ENCODE results near the gene TCP1.
"Not testable (repeated sequence)": the region's sequence is repeated elsewhere in the genome, so short reads cannot be mapped to it uniquely, and the experiment has no call there.

TCP1 gene

DNA sequence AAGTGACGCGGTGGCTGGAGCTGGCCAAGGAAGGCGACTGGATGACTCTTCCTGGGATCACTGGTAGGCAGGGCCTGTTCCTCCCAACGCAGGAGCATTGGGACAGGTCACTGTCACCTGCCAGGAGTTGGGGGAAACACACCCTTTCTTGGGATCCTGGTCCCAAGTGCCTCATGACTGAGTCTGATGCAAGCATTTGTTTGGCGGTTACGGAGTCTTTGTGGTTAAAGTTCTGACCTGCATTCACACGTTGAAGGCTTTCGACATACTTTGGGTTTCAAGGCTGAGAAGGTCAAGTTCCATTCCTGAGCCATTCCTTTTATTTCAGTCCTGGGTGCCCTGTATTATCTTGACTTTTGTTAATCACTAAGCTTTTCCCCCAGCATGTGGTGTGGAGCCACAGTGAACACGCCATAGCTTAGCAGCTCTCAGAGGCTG, 16.6 kb upstream of the TCP1 start:
- H3K4me1 Mint-ChIP-seq (ENCODE audit: low read depth) = no peaks in the 10 kb centered on the region
- no peak for DNase-seq (ENCODE audit: low spot score)
- H3K36me3 Mint-ChIP-seq (ENCODE audit: low read depth) = no peaks in the 10 kb centered on the region
- no peaks in the 10 kb centered on the region for H3K27me3 Mint-ChIP-seq (ENCODE audit: low read depth)
- H3K27ac Mint-ChIP-seq = no peak overlapping the region
- no peaks in the 10 kb centered on the region for H3K9me3 Mint-ChIP-seq
- no peak overlapping the region for H3K4me3 Mint-ChIP-seq

DNA sequence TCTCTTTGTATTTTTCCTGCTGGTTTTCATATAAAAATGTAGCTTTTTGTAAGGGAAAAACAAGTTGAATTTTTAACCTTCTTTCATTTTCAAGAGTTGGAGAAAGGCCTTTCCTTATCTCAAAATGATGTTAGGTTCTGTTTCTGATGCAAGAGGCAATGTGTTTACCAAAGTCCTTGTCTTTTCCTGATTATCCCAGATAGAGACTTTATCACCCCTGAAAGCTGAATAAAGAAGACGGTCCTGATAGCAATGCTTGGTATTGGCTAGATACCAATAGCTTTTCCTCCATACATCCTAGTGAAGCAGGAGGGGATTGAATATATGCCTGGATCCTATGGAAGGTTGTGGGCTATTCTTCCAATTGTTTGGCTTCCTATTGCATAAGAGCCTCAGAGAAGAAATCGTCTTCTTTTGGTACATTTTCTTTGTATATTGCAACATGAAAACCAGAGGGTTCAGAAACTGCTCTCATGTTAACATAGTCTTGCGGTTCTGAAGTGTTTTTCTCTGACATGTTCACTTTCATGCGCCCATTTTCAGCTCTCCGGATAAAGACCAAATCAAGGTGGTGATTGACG, 16.1 kb upstream of the TCP1 start:
- H3K4me1 Mint-ChIP-seq (ENCODE audit: low read depth) = no peaks in the 10 kb centered on the region
- DNase-seq (ENCODE audit: low spot score) = no peak
- H3K36me3 Mint-ChIP-seq (ENCODE audit: low read depth) = peaks cover 3% of the 10 kb centered on the region
- H3K27me3 Mint-ChIP-seq (ENCODE audit: low read depth) = no peaks in the 10 kb centered on the region
- H3K4me3 Mint-ChIP-seq = no peak overlapping the region
- no peaks in the 10 kb centered on the region for H3K9me3 Mint-ChIP-seq
- H3K27ac Mint-ChIP-seq = no peak overlapping the region

DNA sequence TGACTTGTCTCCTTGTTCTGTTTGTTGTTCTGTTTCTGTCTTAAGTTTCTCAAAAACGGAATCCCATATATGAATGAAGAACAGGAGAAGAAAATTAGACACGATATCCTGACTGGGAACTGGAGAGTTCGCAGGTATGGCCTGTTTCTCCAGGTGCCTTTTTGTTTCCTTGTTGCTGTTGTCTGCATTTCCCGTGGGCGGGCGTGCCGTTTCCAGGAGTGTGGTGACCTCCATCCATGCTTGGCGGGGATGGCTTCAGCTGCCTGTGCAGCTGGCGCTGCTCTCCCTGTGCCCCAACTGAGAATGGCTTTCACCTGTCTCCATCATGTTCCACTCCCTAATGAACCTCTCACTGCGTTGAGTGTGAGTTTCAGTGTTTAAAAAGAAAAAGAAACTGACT, 15.1 kb upstream of the TCP1 start:
- Mint-ChIP-seq H3K4me1 (ENCODE audit: low read depth) (no peaks in the 10 kb centered on the region), H3K27me3 (ENCODE audit: low read depth) (no peaks in the 10 kb centered on the region), H3K4me3 (no peak overlapping the region), H3K9me3 (no peaks in the 10 kb centered on the region), H3K36me3 (ENCODE audit: low read depth) (peaks cover 7% of the 10 kb centered on the region), H3K27ac (no peak overlapping the region)
- DNase-seq (ENCODE audit: low spot score) = no peak

DNA sequence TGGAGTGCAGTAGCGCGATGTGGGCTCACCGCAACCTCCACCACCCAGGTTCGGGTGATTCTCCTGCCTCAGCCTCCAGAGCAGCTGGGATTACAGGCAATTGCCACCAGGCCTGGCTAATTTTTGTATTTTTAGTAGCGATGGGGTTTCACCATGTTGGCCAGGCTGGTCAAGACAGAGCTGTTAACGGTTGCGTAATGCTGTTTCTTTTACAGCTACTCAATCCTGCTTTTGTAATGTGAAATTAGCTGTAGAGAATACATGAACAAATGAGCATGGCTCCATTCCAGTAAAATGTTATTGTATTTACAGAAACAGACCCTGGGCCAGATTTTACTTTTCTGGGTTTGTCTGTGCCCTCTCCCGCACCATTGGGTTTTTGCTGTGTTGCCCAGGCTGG, 12.5 kb upstream of the TCP1 start:
- no peaks in the 10 kb centered on the region for H3K27me3 Mint-ChIP-seq (ENCODE audit: low read depth)
- no peak overlapping the region for H3K4me3 Mint-ChIP-seq
- H3K9me3 Mint-ChIP-seq = no peaks in the 10 kb centered on the region
- DNase-seq (ENCODE audit: low spot score) = no peak
- H3K36me3 Mint-ChIP-seq (ENCODE audit: low read depth) = peaks cover 26% of the 10 kb centered on the region
- H3K4me1 Mint-ChIP-seq (ENCODE audit: low read depth) = no peaks in the 10 kb centered on the region
- no peak overlapping the region for H3K27ac Mint-ChIP-seq

DNA sequence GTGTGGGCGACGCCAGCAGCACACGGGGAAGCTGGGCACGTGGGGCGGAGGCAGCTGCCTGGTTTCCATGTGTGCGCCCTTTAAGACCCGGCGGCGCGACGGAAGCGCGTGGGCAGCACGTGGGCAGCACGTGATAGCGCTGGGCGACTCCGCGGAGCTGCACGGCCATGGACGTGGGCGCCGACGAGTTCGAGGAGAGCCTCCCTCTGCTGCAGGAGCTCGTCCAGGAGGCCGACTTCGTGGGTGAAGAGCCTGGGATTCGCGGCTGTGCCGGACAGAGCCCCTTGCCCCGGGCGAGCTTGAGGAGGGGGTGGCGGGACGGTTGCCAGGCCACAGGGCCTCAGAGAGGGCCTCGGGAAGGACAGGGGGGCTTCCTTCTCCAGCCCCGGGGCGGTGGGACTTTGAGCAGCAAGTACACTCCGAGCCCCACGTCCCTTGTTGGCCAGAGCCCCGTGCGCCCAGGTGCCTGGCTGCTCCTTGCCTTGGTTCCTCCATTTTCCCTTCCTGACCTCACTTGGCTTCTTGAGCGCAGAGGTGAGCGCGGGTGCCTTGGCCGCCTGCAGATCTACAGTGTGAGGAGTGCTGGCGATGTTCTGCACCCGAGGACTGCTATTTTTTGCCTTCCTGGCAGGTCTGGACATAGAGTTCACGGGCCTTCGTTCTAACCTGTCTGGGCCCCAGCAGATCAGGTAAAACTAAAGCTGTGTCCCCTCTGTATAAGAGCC, 10.9 kb upstream of the TCP1 start, which contains the start of gene PNLDC1:
Gene PNLDC1 (plus strand): TSS at position 136 of the 725 bp plus-strand sequence. CDS start 32 bp downstream, at position 168.
- Mint-ChIP-seq H3K4me1 (ENCODE audit: low read depth) (no peaks in the 10 kb centered on the region), H3K27me3 (ENCODE audit: low read depth) (no peaks in the 10 kb centered on the region), H3K27ac (no peak within 1 kb of the TSS), H3K9me3 (no peaks in the 10 kb centered on the region), H3K4me3 (no peak within 1 kb of the TSS), H3K36me3 (ENCODE audit: low read depth) (peaks cover 34% of the 10 kb centered on the region)
- no peak for DNase-seq (ENCODE audit: low spot score)

DNA sequence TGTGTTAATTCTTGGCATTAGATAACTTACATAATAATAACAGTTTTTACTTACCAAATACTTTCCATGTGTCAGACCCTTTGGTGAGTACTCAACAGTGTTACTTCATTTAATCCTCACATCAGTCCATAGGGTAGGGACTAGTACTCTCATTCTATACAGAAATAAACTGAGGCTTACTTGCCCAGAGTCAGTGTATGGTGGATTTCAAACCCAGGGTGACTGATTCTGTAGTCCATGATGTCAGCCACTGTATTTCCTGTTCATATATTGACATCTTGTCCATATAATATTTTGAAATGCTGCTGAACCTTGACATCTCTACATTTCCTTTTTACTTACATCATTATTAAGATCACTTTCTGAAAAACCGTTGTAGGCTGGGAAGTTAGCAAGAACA, 8.2 kb upstream of the TCP1 start:
- Mint-ChIP-seq H3K27me3 (ENCODE audit: low read depth) (no peaks in the 10 kb centered on the region), H3K36me3 (ENCODE audit: low read depth) (peaks cover 47% of the 10 kb centered on the region), H3K4me3 (no peak overlapping the region), H3K4me1 (ENCODE audit: low read depth) (peaks cover 5% of the 10 kb centered on the region), H3K27ac (no peak overlapping the region), H3K9me3 (no peaks in the 10 kb centered on the region)
- no peak for DNase-seq (ENCODE audit: low spot score)

DNA sequence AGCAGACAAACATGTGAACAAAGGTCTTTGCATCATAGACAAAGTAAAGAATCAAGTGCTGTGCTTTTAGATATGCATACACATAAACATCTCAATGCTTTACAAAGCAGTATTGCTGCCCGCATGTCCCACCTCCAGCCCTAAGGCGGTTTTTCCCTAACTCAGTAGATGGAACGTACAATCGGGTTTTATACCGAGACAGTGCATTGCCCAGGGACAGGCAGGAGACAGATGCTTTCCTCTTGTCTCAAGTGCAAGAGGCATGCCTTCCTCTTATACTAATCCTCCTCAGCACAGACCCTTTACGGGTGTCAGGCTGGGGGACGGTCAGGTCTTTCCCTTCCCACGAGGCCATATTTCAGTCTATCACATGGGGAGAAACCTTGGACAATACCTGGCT, 5.6 kb upstream of the TCP1 start:
- DNase-seq (ENCODE audit: low spot score); H3K4me3 Mint-ChIP-seq; H3K27ac Mint-ChIP-seq; H3K9me3 Mint-ChIP-seq; H3K27me3 Mint-ChIP-seq (ENCODE audit: low read depth): not testable (repeated sequence)
- Mint-ChIP-seq H3K4me1 (ENCODE audit: low read depth) (peaks cover 20% of the 10 kb centered on the region), H3K36me3 (ENCODE audit: low read depth) (peaks cover 58% of the 10 kb centered on the region)

DNA sequence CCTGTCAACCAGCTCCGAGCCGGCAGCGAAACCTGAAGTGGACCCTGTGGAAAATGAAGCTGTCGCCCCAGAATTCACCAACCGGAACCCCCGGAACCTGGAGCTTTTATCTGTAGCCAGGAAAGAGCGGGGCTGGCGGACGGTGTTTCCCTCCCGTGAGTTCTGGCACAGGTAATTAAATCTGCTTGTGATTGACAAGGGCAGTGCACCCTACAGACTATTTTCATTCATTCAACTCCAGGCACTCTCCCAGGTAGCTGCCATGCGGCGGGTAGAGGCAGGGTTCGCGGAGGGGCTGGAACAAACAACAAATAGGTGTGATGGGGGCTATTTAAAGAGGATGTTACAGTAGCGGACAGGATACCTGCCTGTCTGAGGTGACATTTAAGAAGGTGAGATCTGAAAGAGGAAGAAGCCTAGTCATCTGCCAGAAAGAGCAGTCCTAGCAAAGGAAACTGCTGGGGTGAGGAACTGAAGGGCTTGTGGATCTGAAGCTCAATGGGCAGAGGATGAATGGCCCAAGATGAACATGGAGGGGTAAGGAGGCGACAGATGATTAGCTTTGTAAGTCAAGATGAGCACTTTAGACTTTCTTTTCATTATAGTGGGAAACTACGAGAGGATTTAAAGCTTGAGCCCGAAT, 1.7 kb upstream of the TCP1 start:
- H3K9me3 Mint-ChIP-seq = no peaks in the 10 kb centered on the region
- H3K4me3 Mint-ChIP-seq = peak overlapping the region; percentile 96
- H3K27ac Mint-ChIP-seq = peak overlapping the region; percentile 95
- no peak for DNase-seq (ENCODE audit: low spot score)
- peaks cover 2% of the 10 kb centered on the region for H3K27me3 Mint-ChIP-seq (ENCODE audit: low read depth)
- peaks cover 59% of the 10 kb centered on the region for H3K36me3 Mint-ChIP-seq (ENCODE audit: low read depth)
- peaks cover 36% of the 10 kb centered on the region for H3K4me1 Mint-ChIP-seq (ENCODE audit: low read depth)

DNA sequence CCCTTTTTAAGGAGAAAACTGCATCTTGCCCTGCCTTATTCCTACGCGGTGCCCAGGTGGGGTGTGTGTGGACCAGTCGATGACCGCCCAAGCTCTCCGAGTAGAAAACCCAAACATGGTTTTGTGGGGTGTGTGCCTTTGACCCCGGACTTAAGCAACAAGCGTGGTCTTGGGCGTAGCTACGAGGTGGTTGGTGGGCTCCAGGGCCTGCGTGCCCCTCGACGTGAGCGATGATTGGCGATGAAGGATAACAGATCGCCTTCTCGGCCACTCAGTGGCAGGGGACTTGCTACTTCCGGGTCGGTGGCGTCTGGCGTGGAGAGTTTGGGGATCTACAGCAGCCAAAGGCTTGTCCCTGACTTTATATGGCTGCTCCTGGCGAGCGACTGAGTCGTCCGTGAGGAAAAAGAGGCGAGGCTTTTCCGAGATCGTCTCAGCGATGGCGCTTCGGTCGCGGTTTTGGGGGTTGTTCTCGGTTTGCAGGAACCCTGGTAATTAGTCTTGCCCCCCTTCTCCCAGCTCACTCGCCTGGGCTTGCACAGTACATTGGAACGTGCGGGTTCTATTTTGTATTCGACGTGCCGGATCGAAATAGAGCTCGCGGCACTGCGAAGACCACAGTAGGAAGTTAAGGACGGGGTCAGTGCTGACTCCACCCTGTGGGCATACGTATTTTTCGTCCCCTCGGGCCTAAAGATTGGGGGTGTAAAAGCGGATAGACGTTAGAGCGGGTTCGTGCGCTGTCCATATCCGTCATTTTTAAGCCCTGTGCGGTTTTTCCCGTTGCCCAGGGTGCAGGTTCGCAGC, 950 bp upstream of the TCP1 start, which contains the start of gene MRPL18:
Gene MRPL18 (plus strand): TSS at position 319 of the 807 bp plus-strand sequence. CDS start 121 bp downstream, at position 440.
- H3K27me3 Mint-ChIP-seq (ENCODE audit: low read depth) = peaks cover 2% of the 10 kb centered on the region
- peaks cover 40% of the 10 kb centered on the region for H3K4me1 Mint-ChIP-seq (ENCODE audit: low read depth)
- H3K27ac Mint-ChIP-seq = peak within 1 kb of the TSS; percentile 95
- H3K4me3 Mint-ChIP-seq = peak within 1 kb of the TSS; percentile 96
- peaks cover 65% of the 10 kb centered on the region for H3K36me3 Mint-ChIP-seq (ENCODE audit: low read depth)
- no peaks in the 10 kb centered on the region for H3K9me3 Mint-ChIP-seq
- DNase-seq (ENCODE audit: low spot score) = peak; percentile 89

DNA sequence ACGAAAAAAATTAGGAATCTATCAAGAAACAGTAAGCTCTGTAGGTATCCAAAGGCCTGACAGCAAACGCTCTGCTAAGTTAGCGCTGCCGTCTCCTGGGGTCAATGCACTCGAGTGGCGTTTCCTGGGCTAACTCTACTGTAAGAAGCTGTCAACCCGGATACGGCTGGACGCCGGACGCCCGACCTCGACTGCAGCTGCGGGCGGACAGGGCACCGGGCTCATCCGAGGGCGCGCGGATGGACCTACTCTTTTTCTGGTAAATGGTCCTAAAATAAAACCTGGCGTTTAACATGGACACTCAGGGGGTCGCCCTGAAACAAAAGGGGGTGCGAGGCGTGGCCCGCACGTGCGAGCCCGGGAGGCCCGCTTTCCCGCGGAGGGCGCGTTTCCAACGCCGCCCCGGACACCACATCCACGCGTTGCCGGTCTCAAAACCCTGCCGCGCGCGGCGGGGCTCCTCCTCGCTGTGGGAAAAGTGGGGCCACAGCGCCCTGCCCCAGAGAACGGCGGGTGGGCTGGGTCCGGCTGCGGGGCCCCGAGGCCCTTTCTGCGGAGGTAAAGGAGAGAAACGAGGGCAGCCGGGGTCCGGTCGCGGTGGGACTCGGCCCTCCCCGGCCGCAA, 537 bp downstream of the TCP1 start:
- H3K36me3 Mint-ChIP-seq (ENCODE audit: low read depth) = peaks cover 71% of the 10 kb centered on the region
- H3K27ac Mint-ChIP-seq = peak overlapping the region; percentile 79
- H3K4me3 Mint-ChIP-seq = peak overlapping the region; percentile 96
- H3K9me3 Mint-ChIP-seq = no peaks in the 10 kb centered on the region
- peak; percentile 27 for DNase-seq (ENCODE audit: low spot score)
- peaks cover 48% of the 10 kb centered on the region for H3K4me1 Mint-ChIP-seq (ENCODE audit: low read depth)
- H3K27me3 Mint-ChIP-seq (ENCODE audit: low read depth) = peaks cover 2% of the 10 kb centered on the region

DNA sequence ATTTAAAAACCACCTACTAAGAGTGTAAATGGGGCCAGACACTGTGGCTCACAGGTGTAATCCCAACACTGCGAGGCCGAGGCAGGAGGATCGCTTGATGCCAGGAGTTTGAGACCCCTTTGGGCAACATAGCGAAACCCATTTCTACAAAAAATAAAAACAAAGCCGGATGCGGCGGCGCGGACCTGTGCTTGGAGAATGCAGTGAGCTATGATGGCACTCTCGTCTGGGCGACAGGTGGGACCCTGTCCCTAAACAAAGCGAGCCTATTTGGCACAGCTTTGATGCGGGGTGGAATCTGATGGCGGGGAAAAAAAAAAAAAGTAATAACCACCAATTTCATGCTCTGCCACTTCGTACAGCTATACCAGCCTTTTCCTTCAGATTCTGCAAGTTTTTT, 1.1 kb downstream of the TCP1 start:
- Mint-ChIP-seq H3K27ac (peak overlapping the region; percentile 79), H3K4me3 (peak overlapping the region; percentile 96), H3K36me3 (ENCODE audit: low read depth) (peaks cover 72% of the 10 kb centered on the region), H3K4me1 (ENCODE audit: low read depth) (peaks cover 49% of the 10 kb centered on the region), H3K27me3 (ENCODE audit: low read depth) (peaks cover 2% of the 10 kb centered on the region), H3K9me3 (no peaks in the 10 kb centered on the region)
- DNase-seq (ENCODE audit: low spot score) = no peak

DNA sequence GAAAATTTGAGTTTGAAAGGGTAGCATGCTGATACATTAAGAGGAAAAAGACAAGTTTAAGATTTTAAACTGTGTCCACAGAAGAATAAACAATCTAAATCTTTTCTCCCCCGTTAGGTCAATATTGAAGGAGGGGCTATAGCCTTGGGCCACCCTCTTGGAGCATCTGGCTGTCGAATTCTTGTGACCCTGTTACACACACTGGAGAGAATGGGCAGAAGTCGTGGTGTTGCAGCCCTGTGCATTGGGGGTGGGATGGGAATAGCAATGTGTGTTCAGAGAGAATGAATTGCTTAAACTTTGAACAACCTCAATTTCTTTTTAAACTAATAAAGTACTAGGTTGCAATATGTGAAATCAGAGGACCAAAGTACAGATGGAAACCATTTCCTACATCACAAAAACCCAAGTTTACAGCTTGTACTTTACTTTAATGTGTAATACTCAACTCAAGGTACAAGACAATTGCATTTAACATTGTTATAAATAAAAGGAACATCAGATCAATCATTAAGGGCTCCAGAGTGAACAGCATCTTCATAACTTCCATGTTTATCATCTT, 10.8 kb downstream of the TCP1 start:
- no peak for DNase-seq (ENCODE audit: low spot score)
- Mint-ChIP-seq H3K27me3 (ENCODE audit: low read depth) (no peaks in the 10 kb centered on the region), H3K4me3 (no peak overlapping the region), H3K9me3 (no peaks in the 10 kb centered on the region), H3K4me1 (ENCODE audit: low read depth) (peaks cover 20% of the 10 kb centered on the region), H3K36me3 (ENCODE audit: low read depth) (peaks cover 77% of the 10 kb centered on the region), H3K27ac (peak overlapping the region; percentile 7)

DNA sequence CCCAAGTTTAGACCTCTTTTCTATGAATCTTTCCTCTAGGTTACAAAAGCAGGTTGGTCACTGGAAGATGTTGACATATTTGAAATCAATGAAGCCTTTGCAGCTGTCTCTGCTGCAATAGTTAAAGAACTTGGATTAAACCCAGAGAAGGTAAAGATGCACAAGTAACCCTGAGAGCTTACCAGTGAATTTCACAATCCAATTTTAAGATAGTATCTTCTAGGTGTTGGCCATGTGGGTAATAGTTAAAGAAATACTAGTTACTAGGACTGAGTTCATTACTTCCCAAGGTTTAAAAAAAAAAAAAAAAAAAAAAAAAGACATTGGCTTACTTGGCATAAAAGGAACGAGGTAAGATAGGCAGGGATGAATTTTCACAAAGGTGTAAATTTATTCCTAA, 11.3 kb downstream of the TCP1 start:
- peaks cover 77% of the 10 kb centered on the region for H3K36me3 Mint-ChIP-seq (ENCODE audit: low read depth)
- DNase-seq (ENCODE audit: low spot score) = no peak
- H3K4me1 Mint-ChIP-seq (ENCODE audit: low read depth) = peaks cover 19% of the 10 kb centered on the region
- no peaks in the 10 kb centered on the region for H3K9me3 Mint-ChIP-seq
- no peaks in the 10 kb centered on the region for H3K27me3 Mint-ChIP-seq (ENCODE audit: low read depth)
- no peak overlapping the region for H3K27ac Mint-ChIP-seq
- no peak overlapping the region for H3K4me3 Mint-ChIP-seq

All from T-helper 2 cell treated with Interferon-gamma antibody and Interleukin-4, amounts not matched to agents 5 μg/mL and 100 μg/mL, for 36 hours (primary cell).